ENCODE data around the gene CXCL17. TPM values are rescaled to one million over a fixed set of nuclear protein-coding genes. Genes with fewer than 3 reads are reported as not detected.

The CXCL17 gene
- total and polyA plus RNA-seq, 8 donors, result 4.3 to 42.1 (median 9.6) TPM

DNA sequence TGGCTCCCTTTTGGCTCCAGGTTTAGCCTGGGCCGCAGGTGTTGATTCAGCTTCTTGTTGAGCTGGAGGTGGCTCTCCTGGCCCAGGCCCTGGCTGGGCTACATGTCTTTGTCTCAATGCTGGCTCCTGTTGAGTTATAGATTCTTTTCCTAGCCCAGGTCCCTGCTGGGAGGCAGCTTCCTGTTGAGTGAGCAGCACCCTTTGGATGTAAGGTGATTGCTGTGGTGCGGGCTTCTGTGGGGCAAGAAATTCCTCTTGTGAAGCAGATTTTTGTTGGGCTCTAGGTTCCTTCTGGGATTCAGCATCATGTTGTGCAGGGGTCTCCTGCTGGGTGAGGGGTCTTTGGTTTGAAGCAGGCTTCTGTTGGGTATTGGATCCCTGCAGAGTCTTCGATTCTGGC, 16.1 kb downstream of the CXCL17 start:
- DNase-seq, result no peak
- TF ChIP-seq, protein P1, sequence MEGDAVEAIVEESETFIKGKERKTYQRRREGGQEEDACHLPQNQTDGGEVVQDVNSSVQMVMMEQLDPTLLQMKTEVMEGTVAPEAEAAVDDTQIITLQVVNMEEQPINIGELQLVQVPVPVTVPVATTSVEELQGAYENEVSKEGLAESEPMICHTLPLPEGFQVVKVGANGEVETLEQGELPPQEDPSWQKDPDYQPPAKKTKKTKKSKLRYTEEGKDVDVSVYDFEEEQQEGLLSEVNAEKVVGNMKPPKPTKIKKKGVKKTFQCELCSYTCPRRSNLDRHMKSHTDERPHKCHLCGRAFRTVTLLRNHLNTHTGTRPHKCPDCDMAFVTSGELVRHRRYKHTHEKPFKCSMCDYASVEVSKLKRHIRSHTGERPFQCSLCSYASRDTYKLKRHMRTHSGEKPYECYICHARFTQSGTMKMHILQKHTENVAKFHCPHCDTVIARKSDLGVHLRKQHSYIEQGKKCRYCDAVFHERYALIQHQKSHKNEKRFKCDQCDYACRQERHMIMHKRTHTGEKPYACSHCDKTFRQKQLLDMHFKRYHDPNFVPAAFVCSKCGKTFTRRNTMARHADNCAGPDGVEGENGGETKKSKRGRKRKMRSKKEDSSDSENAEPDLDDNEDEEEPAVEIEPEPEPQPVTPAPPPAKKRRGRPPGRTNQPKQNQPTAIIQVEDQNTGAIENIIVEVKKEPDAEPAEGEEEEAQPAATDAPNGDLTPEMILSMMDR (IDR thresholded peaks at IDR 0.05), result no peak
- no peaks in the 10 kb centered on the region for H3K9me3 ChIP-seq

DNA sequence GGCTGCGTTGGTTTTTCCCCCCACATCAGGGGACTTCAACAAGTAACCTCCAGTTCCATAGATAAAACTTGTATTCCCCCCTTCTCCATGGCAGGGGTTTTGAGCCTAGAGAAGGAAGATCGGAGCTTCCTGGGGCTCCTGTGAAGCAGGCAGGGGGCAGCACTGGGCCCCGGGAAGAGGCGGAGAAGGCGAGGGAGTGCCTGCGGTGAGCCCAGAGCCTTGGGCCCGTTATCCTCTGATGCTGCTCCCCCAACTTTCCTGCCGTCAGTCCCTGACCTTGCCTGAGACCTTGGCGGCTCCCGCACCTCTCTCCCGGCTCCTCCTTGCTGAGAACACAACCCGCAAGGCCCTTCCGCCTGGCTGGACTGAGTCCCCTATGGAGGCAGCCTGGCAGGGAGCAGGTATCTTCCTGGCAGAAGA, 18.0 kb downstream of the CXCL17 start:
- no peak overlapping the region for H3K27ac ChIP-seq
- peaks cover 0 to 8% (median 0%) of the 10 kb centered on the region in 3 donors for H3K4me1 ChIP-seq
- TF ChIP-seq, protein P1 (IDR thresholded peaks at IDR 0.05), result no peak
- no peaks in the 10 kb centered on the region for H3K9me3 ChIP-seq
- 44 to 46% methylated on average over 13 of the region's 13 CpGs for WGBS, 2 donors
- intact Hi-C loops (cut with DNase I), result no loop called here
- FAIRE-seq, result no peak
- H3K36me3 ChIP-seq, result no peaks in the 10 kb centered on the region
- DNase-seq, result no peak
- no peak for ATAC-seq
- H3K27me3 ChIP-seq, result no peaks in the 10 kb centered on the region
- H3K4me3 ChIP-seq, result no peak overlapping the region

More for the DNA sequence above, 16.1 kb downstream of the CXCL17 start:
- FAIRE-seq (no peak), ATAC-seq (no peak)
- intact Hi-C loops (cut with DNase I), result no loop called here
- WGBS, 2 donors, result 89 to 94% methylated on average over 3 of the region's 3 CpGs
- Histone ChIP-seq H3K27ac (no peak overlapping the region), H3K36me3 (no peaks in the 10 kb centered on the region), H3K27me3 (no peaks in the 10 kb centered on the region), H3K4me1 (peaks cover 0 to 8% (median 0%) of the 10 kb centered on the region in 3 donors), H3K4me3 (no peak overlapping the region)

DNA sequence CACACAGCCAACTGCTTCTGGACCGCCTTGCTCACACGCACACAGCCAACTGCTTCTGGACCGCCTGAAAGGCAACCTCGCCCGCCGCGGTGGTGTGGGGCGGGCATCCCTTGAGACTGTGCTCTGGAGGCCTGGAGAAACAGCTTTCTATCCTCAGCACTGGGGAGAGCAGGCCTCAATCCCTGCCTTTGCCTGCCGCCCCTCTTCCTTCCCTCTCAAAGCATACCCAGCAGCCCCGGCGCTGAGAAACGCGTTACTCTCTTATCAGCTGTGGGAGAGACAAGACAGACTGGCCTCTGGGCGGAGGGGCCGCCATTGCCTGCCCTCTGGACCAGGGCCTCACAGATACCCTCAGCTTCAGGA, 18.4 kb downstream of the CXCL17 start:
- 61 to 69% methylated on average over 14 to 15 of the region's 15 CpGs for WGBS, 2 donors
- no peak overlapping the region for H3K27ac ChIP-seq
- ATAC-seq, result no peak
- peak overlapping the region in 2 of 4 donors; percentile 45 to 56 for H3K4me3 ChIP-seq
- DNase-seq, result no peak
- peaks cover 0 to 8% (median 0%) of the 10 kb centered on the region in 3 donors for H3K4me1 ChIP-seq
- H3K27me3 ChIP-seq, result no peaks in the 10 kb centered on the region
- FAIRE-seq, result no peak
- TF ChIP-seq, protein P1 (IDR thresholded peaks at IDR 0.05), result no peak
- no peaks in the 10 kb centered on the region for H3K9me3 ChIP-seq
- intact Hi-C loops (cut with DNase I), result no loop called here
- no peaks in the 10 kb centered on the region for H3K36me3 ChIP-seq

DNA sequence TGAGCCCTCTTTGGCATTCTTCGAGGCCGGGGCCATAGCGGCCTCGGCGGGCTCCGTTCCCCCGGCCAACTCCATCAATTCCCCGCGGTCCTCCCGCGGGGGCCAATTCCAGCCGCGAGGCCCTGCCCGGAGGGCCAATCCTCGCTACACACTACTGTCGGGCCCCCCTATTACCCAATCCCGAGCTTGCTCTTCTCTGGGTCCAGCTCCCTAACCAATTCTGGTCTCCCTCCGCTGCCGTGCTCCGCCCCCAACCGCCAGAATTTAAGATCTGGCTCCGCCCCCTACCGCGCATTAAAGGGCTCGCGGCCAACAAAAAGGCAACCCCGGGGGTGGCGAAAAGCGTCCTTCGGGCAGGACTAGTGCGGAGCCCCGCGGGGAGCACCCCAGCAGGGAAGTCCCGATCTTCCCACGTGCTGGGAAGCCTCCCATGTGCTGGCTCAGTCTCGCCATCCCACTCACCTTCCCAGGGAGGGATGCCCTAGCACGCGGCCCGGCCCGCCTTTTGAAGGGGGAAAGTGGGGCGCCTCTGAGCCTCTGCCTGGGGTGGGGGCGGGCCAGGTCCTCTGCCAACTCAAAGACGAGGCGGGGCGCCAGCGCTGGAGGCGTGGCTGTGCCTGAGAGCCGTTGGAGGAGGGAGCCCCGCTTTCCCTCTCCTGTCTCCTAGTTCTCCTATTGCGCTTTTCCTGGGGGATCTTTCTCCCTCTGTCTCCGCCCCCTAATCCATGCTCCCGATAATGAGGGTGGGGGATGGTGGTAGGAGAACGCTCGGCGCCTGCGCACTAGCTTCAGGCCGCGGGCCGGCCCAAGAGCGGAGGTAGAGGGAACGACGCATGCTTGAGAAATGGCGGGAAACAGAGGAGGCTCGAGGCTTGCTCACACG, 19.0 kb downstream of the CXCL17 start:
- intact Hi-C loops (cut with DNase I), result no loop called here
- peak; percentile 78 to 89 (median 86) for DNase-seq
- 2 to 3% methylated on average over 64 to 65 of the region's 65 CpGs for WGBS, 2 donors
- peak; percentile 84 to 92 (median 90) for ATAC-seq
- TF ChIP-seq, protein P1 (IDR thresholded peaks at IDR 0.05), result no peak
- Histone ChIP-seq H3K4me3 (peak overlapping the region; percentile 23 to 56 (median 44)), H3K36me3 (no peaks in the 10 kb centered on the region), H3K27me3 (no peaks in the 10 kb centered on the region), H3K4me1 (peaks cover 0 to 8% (median 0%) of the 10 kb centered on the region in 3 donors), H3K27ac (peak overlapping the region in 3 of 4 donors; percentile 19 to 58 (median 40)), H3K9me3 (no peaks in the 10 kb centered on the region)
- no peak for FAIRE-seq

All from pancreas (tissue), 10 donors.